NCI-H748 (cell line): Measurements from ENCODE around the gene NEO1.

Source experiments
- DNase-seq: peaks from one replicate; lab custom pipeline; 2025; ENCODE audit not compliant: unreplicated experiment; lab: John Stamatoyannopoulos, UW

The NEO1 gene

DNA sequence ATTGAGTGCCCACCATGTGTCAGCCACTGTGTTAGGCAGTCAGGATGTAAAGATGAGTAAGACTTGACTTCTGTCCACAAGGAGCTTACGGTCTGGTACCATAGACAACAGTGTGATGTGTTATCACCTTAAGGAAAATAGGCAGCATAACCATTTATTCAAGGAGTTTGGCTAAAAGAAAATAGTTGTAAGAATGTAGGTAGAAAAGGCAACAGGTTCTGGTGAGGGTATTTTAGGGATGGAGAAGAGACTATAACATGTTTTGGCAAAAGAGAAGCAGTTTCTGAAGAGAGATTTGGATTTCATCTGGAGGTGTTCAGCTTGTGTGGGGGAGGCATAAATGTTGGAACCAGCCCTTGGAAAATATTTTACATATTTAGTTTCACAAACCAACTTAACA lies 194.6 kb downstream of the NEO1 start:
- no peak for DNase-seq

DNA sequence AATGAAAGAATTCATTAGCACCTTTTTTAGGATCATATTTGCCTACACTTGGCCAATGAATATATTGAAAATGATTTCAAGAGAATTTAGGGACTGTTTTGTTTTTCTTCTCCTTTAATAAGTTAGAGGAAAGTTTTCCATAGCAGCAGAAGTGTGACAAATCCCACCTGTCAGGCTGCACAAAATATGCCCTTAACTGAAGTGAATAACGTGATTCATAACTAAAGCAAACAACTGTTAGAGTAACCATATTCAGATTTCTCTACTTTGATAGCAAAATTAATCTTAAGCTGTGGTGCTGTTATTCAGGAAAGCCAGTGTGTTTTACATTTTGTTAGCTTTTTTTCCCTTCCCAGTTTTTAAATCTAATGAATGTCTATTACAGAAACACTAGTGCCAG lies 195.1 kb downstream of the NEO1 start:
- DNase-seq, result no peak

DNA sequence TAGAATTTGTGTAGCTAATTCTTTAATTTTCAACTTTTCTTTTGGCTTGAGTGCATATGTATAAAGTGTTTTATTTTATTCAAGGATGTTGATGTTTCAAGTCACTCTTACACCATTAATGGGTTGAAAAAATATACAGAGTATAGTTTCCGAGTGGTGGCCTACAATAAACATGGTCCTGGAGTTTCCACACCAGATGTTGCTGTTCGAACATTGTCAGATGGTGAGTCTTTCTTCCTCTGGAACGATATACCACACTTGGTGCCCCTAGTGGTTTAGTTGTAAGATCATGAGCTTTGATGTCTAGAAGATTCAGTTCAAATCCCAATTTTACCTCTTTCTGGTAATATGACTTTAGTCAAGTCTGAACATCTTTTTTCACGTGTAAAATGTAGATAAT lies 197.2 kb downstream of the NEO1 start:
- DNase-seq, result no peak

- DNase-seq, result no peak
Observed at GRCh38 chr15:73254598-73254997, 202.3 kb downstream of the NEO1 start.

- DNase-seq, result no peak
Observed at GRCh38 chr15:73258271-73259108, 206.2 kb downstream of the NEO1 start.

- peak; percentile 21 for DNase-seq
Observed at GRCh38 chr15:73264881-73265280, 212.6 kb downstream of the NEO1 start.

DNA sequence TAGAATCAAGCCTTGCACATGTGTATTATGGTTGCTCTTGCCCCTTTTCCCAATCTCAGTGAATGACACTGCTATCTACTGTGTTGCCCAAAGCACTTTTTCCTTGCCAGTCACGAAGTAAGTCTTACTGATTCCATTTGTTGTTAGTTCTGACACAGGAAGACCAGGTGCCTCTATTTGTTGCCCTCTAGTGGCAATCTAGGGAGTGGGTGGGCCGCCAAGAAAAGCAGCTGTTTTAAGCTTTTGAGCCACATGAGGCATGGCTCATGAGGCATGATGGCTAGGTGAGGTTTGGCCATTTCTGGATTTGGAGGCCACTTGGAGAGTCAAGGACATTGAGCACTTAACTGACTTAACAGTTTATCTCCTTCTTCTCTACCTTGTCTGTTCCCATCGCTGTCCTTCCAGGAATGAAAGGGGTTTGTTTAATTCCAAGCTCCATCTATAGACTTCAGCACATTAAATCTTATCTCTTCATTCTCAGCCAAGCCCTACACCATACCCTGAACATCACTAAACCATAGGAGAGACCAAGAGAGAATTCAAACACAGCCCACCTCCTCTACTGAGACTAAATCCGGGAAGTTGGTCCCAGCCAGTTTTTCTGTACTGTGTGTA lies 213.4 kb downstream of the NEO1 start:
- peak; percentile 30 for DNase-seq

DNA sequence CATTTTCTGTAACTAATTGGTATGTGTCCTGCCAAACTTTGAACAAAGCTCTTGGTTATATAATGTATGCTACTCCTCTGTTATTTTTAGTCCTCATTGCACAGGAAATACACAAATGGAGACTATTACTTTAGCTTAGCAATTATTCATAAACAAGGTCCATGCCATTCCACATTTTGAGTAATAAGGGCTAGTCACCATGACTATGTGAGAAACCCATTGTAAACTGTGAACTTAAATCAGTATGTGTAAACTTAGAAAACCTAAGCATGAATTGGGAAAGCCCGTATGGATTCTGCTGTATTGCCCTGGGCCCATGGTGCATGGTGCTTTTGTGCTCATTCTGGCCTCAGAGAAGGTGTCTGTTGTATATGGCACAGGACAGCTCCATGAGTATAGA lies 216.2 kb downstream of the NEO1 start:
- DNase-seq, result no peak

GRCh38 chr15:73270366-73271097 lies 218.3 kb downstream of the NEO1 start:
- DNase-seq, result no peak

DNA sequence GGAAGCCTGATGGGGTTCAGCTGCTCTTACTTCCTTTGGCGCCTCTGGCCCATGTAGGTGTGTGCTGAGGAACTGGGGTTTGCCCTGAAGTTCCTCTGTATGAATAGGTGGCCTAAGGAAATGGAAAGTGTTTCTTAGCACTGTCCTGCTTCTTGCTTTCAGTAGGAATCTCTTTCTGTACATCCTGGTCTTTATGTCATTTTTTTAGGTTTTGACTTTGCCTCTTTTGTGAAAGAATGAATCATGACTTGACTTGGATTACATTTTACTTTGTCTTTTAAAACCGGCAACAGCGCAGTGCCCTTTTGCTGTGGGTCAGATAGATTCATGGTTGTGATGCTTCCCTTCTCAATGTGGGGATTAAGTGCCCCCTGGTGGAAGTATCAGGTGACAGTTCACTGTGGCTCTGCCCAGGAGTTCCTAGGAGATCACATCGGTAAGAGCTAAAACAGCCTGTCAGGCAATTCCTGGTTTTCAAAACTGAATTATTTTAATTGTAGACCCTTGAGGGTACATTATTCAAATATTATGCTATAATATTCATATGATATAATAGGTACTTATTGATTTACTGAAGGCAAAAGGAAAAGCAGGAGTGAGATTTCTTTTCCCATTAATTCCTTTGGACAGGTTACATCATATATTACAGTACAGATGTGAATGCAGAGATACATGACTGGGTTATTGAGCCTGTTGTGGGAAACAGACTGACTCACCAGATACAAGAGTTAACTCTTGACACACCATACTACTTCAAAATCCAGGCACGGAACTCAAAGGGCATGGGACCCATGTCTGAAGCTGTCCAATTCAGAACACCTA lies 221.1 kb downstream of the NEO1 start:
- peak; percentile 43 for DNase-seq

DNA sequence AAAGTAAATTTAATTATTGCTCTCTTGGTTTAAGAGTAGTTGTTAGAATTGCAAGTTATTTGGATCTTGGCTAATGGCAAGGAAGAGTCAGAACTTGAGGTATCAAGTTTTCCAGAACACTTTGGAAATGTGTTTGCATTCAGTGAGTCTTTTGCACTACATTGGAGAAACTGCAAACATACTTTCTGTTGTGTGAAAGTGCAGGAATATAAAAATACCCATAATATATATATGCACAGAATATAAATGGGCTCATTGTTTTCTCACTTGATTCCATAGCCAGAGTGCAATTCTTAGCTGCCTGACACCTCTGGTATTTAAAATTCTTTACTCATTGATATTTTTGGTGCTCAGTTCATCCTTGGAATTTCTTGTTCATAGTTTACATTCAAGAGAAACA lies 223.6 kb downstream of the NEO1 start:
- no peak for DNase-seq

- no peak for DNase-seq
Observed at GRCh38 chr15:73282567-73283365, 230.5 kb downstream of the NEO1 start.

DNA sequence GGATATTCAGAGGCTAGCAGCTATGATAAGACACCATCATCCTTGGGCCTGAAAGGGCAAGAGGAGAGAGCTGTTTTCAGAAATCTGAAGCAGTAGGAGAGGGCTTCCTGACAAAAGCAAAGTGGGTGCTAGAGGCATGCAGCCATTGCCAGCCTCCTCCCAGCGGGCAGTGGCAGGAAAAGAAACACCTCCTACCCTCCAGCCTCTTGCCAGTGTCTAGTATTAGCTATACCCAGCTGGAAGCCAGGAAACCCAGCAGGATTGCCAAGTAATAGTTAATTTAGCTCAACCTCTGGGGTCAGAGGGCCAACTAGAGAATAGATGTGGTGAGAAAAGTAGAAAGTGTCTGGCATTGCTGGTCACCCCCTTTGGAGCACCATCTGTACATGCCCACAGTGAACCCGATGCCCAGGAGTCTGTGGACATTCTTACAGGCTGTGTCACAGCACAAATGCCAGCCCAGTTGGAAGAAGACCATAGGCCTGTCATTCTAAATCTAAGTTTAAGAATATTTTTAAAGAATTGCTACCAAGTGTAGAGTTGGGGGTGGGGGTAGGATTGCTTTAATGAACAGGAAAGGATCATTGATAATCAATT lies 231.2 kb downstream of the NEO1 start:
- no peak for DNase-seq

- DNase-seq, result no peak
Observed at GRCh38 chr15:73284090-73284716, 231.9 kb downstream of the NEO1 start.

GRCh38 chr15:73286311-73286710 lies 234.0 kb downstream of the NEO1 start:
- DNase-seq, result no peak

- DNase-seq, result no peak
Observed at GRCh38 chr15:73287019-73287418, 234.8 kb downstream of the NEO1 start.

DNA sequence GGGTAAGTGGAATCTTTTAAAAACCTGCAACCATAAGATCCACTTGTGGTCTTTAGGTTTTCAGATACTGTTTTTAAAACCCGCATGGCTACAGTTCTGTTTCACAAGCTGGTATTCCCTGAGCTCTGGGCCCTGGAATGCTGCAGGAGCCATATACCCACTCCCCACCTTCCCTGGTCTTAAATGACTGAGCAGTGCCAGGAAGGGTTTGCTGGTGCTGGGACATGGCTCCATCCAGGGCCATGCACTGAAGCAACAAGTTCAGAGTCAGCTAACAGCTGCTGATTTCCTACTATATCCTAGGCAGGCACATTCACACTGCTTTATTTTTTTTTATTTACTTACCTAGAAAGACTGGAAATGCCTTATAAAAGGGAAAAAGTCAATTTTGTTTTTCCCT lies 239.2 kb downstream of the NEO1 start:
- DNase-seq, result no peak

GRCh38 chr15:73293773-73294172 lies 241.5 kb downstream of the NEO1 start:
- DNase-seq, result no peak

- DNase-seq, result no peak
Observed at GRCh38 chr15:73295630-73296286, 243.5 kb downstream of the NEO1 start.
